ENCODE results near the gene USP46.
A peak's percentile ranks its signal among the peaks of the same experiment; 100 is the strongest.

The USP46 gene

DNA sequence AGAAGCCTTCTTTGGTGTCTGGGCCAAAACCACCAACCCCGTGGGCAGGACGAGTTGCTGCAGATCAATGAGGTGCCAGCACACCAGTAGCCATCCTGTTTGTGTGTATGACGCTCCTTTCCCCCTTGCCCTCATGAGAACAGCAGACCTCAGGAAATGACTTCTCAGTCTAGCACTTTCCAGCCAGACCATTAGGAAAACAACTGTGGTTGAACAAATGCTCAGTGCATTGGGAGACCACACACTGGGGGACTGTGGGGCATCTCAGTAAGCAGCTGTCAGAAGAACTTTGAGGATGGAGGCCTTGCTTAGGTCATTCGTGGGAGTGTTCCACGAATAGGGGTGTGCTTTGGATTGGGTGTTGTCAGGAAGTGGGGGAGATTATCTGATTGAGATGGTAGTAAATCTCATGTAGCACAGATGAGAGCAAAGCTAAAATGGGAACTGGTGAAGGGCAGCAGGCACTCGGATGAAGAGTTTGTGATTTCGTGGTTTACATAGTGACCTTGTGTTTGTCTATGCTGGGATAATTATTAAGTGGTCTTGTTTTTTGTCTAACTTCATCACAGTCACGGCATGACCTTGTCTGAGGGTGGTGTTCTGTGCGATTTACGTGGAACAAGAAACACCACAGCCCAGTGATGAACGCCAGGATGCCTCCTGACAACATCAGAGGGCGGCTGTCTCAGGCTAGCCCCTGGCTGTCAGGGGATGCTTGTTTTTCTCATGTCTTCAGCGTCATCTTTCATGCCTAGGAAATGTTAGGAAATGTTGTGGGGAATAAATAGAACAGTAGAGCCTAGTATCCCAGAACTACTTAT is 70.1 kb downstream of the USP46 start:
- TF ChIP-seq, protein P1, sequence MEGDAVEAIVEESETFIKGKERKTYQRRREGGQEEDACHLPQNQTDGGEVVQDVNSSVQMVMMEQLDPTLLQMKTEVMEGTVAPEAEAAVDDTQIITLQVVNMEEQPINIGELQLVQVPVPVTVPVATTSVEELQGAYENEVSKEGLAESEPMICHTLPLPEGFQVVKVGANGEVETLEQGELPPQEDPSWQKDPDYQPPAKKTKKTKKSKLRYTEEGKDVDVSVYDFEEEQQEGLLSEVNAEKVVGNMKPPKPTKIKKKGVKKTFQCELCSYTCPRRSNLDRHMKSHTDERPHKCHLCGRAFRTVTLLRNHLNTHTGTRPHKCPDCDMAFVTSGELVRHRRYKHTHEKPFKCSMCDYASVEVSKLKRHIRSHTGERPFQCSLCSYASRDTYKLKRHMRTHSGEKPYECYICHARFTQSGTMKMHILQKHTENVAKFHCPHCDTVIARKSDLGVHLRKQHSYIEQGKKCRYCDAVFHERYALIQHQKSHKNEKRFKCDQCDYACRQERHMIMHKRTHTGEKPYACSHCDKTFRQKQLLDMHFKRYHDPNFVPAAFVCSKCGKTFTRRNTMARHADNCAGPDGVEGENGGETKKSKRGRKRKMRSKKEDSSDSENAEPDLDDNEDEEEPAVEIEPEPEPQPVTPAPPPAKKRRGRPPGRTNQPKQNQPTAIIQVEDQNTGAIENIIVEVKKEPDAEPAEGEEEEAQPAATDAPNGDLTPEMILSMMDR (IDR thresholded peaks at IDR 0.05; ENCODE audit: low read depth, low read length, missing control alignments) = no peak
- in situ Hi-C loops (cut with HindIII; ENCODE audit: low sequenced_read_pairs) = no loop called here
- no peak overlapping the region for H3K4me3 ChIP-seq (ENCODE audit: low read depth, low read length)
- peak; percentile 85 for DNase-seq (ENCODE audit: low read depth)

DNA sequence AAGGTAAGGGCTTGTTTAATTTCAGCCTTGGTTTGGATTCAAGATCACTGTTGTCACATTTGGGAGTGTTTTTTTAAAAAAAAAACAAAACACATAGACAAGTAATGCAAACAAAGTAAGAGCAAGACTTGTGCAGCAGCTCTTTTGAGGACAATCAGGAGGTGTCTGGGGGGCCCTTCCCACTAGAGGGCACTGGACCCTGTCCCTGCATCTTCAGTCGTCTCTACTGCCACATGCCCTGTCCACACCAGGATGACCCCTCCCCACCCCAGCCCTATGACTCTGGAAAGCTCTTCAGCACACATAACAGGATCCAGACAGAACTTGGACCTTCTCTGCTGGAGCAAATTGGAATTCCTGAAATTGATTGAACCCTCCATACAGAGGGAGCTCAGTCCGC is 71.0 kb downstream of the USP46 start:
- H3K4me3 ChIP-seq (ENCODE audit: low read depth, low read length) = no peak overlapping the region
- DNase-seq (ENCODE audit: low read depth) = no peak
- TF ChIP-seq, protein P1 (IDR thresholded peaks at IDR 0.05; ENCODE audit: low read depth, low read length, missing control alignments) = peak; percentile 58
- in situ Hi-C loops (cut with HindIII; ENCODE audit: low sequenced_read_pairs) = no loop called here

DNA sequence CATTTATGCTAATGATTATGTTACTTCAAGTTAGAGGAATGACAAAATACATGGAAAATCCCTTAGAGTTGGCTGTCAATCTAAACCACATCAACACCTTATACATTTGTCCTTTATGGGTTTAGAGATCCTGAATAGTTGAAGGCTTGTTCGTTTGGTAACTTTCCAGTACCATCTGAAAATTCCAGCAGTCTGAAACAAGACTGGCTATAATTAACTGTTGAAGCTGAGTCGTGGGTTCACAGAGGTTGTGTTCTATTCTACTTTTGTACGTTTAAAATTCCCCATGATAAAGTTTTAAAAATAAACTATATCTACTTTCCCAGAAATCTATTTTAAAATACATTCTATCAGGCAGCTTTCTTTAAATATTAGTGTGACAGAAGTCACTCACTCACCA is 73.0 kb downstream of the USP46 start:
- in situ Hi-C loops (cut with HindIII; ENCODE audit: low sequenced_read_pairs) = no loop called here
- TF ChIP-seq, protein P1 (IDR thresholded peaks at IDR 0.05; ENCODE audit: low read depth, low read length, missing control alignments) = no peak
- DNase-seq (ENCODE audit: low read depth) = no peak
- H3K4me3 ChIP-seq (ENCODE audit: low read depth, low read length) = no peak overlapping the region

DNA sequence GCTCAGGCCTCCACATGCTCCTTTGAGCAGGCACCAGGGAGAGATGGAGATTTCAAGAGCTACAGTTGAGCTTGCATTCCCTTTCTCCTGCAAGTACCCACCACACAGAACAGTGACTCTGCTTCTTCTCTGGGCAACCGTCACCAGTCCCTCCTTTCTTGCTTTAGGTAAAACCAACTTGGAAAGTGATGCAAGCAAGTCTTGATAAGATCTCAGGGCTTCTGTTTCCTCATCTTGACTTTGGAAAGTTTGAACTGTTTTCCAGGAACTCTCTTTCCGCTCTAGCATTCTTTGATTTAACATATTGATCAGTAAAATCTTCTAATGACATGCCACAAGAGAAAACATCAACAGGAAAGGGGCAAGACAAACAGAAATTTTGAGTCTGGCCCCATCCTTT is 73.7 kb downstream of the USP46 start:
- H3K4me3 ChIP-seq (ENCODE audit: low read depth, low read length) = no peak overlapping the region
- in situ Hi-C loops (cut with HindIII; ENCODE audit: low sequenced_read_pairs) = no loop called here
- TF ChIP-seq, protein P1 (IDR thresholded peaks at IDR 0.05; ENCODE audit: low read depth, low read length, missing control alignments) = no peak
- DNase-seq (ENCODE audit: low read depth) = no peak

- in situ Hi-C loops (cut with HindIII; ENCODE audit: low sequenced_read_pairs) = no loop called here
- TF ChIP-seq, protein P1 (IDR thresholded peaks at IDR 0.05; ENCODE audit: low read depth, low read length, missing control alignments) = no peak
- no peak for DNase-seq (ENCODE audit: low read depth)
- H3K4me3 ChIP-seq (ENCODE audit: low read depth, low read length) = no peak overlapping the region
Measured at GRCh38 chr4:52579602-52580272, 79.4 kb downstream of the USP46 start.

GRCh38 chr4:52578951-52579350 is 80.2 kb downstream of the USP46 start:
- no peak for DNase-seq (ENCODE audit: low read depth)
- no peak overlapping the region for H3K4me3 ChIP-seq (ENCODE audit: low read depth, low read length)
- in situ Hi-C loops (cut with HindIII; ENCODE audit: low sequenced_read_pairs) = no loop called here
- TF ChIP-seq, protein P1 (IDR thresholded peaks at IDR 0.05; ENCODE audit: low read depth, low read length, missing control alignments) = no peak
